ENCODE results near the gene FHOD1. TPM values are rescaled to one million over a fixed set of nuclear protein-coding genes. Genes with fewer than 3 reads are reported as not detected.
A peak's percentile ranks its signal among the peaks of the same experiment; 100 is the strongest.

Gene FHOD1
- total RNA-seq, 6 experiments from 2014 or later, result 46.3 to 55.9 (median 51.1) TPM

DNA sequence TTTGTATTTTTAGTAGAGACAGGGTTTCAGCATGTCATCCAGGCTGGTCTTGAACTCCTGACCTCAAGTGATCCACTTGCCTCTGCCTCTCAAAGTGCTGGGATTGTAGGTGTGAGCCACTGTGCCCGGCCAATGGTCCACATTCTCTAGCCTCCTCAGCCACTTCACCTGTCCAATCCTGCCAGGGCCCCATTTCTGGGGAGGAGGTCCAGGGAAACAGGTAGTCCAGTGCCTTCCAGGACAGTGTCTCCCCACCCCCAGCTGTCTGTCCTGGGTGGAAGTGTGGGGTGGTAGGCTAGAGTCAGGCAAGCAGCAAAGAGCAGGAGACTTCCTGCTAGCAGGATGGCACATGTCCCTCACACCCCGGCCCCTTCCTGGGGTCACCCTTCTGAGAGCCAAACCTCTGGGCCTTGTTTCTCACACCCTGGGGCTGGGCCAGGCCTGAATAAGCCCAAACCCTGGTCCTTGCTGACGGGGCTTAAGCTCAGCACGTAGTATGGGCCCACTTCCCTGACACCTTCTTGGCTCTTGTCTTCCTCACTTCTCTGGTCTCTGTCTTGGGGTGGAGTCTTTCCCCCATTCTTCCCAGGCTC lies 5.0 kb downstream of the FHOD1 start:
- H3K4me1 Mint-ChIP-seq (ENCODE audit: low read depth), result peaks cover 56% of the 10 kb centered on the region
- peaks cover 6% of the 10 kb centered on the region for H3K27me3 Mint-ChIP-seq (ENCODE audit: insufficient read depth)
- peaks cover 15% of the 10 kb centered on the region for H3K36me3 Mint-ChIP-seq (ENCODE audit: low read depth)
- H3K9me3 Mint-ChIP-seq, result no peaks in the 10 kb centered on the region
- peak overlapping the region; percentile 99 for H3K27ac Mint-ChIP-seq
- TF ChIP-seq, protein P1, sequence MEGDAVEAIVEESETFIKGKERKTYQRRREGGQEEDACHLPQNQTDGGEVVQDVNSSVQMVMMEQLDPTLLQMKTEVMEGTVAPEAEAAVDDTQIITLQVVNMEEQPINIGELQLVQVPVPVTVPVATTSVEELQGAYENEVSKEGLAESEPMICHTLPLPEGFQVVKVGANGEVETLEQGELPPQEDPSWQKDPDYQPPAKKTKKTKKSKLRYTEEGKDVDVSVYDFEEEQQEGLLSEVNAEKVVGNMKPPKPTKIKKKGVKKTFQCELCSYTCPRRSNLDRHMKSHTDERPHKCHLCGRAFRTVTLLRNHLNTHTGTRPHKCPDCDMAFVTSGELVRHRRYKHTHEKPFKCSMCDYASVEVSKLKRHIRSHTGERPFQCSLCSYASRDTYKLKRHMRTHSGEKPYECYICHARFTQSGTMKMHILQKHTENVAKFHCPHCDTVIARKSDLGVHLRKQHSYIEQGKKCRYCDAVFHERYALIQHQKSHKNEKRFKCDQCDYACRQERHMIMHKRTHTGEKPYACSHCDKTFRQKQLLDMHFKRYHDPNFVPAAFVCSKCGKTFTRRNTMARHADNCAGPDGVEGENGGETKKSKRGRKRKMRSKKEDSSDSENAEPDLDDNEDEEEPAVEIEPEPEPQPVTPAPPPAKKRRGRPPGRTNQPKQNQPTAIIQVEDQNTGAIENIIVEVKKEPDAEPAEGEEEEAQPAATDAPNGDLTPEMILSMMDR (IDR thresholded peaks at IDR 0.05), result no peak
- peak overlapping the region; percentile 36 for H3K4me3 Mint-ChIP-seq
- no peak for DNase-seq

DNA sequence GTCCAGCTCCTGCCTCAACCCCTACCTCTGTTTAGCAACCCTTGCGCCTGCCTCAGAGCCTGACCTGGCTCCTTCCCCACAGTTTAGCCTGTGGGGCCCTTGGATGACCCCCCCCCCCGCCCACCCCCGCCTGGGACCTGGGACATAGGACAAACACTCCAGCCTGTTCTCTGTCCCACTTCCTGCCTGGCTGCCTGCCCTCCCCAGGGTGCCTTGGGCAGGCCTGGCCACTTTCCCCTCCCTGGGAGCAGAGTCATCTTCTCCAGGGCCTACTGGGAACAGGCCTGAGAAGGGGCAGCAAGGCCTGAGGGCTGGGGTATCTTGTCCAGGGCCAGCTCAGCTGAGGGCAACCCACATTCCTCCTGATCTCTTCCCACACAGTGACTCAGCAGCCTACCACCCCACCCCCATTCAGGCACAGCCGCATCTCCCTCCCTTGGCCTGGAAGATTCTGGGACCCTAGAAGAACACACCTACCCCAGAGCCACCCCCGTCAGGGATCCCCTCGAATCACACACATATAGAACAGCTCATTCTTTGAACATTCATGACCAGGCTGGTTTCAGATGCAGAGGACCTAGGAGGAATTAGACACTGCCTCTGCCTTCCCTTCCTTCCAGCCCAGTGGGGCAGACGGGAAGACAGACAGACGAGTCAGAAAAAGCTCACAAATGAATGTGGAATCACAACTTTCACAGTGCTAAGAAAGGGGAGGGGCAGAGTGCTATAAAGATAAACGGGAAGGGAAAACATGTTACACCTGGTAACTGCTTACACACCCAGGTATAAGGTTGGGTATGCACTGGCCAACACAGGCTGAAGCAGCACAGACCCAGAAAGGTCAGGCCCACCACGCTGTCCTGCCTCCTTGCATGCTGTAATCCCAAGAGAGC lies 6.0 kb downstream of the FHOD1 start:
- peaks cover 56% of the 10 kb centered on the region for H3K4me1 Mint-ChIP-seq (ENCODE audit: low read depth)
- TF ChIP-seq, protein P1 (IDR thresholded peaks at IDR 0.05), result no peak
- H3K27ac Mint-ChIP-seq, result peak overlapping the region; percentile 99
- H3K4me3 Mint-ChIP-seq, result peak overlapping the region; percentile 58
- DNase-seq, result peak; percentile 93
- peaks cover 23% of the 10 kb centered on the region for H3K36me3 Mint-ChIP-seq (ENCODE audit: low read depth)
- no peaks in the 10 kb centered on the region for H3K9me3 Mint-ChIP-seq
- H3K27me3 Mint-ChIP-seq (ENCODE audit: insufficient read depth), result peaks cover 6% of the 10 kb centered on the region

DNA sequence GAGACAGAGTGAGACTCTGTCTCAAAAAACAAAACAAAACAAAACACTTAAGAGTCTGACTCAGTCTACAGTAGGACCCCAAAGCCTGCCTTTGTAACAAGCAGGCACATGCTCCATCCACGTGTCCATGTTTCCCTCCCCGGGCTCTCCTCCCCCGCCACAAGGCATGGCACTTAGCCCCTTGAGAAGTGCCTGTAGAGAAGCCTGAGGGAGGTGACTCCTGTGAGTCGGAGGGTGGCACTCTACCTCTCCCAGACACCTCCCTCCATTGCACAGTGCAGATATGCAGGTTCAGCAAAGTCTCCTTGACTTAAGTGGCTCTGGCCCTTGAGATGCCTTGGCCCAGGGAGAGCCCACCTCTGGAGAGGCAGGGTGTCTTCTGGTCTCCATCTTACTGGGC lies 6.8 kb downstream of the FHOD1 start:
- Mint-ChIP-seq H3K27me3 (ENCODE audit: insufficient read depth) (peaks cover 6% of the 10 kb centered on the region), H3K27ac (peak overlapping the region; percentile 99), H3K4me3 (peak overlapping the region; percentile 56), H3K4me1 (ENCODE audit: low read depth) (peaks cover 56% of the 10 kb centered on the region), H3K36me3 (ENCODE audit: low read depth) (peaks cover 27% of the 10 kb centered on the region), H3K9me3 (no peaks in the 10 kb centered on the region)
- peak; percentile 37 for DNase-seq
- TF ChIP-seq, protein P1 (IDR thresholded peaks at IDR 0.05), result no peak

DNA sequence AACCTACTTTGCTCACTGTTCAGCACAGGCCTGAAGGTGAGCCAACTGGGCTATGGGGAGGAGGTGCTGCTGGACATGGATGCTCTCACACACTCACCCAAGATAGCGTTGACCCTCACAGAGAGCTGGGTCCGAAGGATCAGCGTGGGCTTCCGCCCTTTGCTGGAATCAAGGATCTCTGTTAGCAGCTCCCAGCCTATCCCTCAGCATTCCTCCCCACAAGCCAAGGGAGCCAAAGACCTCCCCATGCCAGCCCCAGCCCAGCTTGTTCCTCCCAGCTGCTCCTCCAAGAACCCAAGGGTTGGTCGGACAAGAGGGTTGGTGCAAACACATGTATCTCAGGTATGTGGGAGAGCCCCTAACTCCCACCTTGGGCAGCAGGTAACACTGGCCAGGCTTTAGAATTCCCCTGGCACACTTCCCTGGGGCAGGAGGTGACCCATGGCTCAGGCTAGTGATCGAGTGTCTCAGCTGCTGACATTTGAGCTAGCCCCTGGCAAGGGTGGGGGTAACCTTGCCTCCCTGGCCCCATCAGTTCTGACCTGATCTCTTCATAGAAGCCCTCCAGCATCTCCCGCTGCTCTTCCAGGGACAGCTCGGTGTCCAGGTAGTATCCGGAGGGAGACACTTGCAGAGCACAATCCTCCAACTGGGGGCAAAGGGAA lies 8.3 kb downstream of the FHOD1 start:
- Mint-ChIP-seq H3K27ac (peak overlapping the region; percentile 45; the same call in 1 of the 2 replicates), H3K4me1 (ENCODE audit: low read depth) (peaks cover 41% of the 10 kb centered on the region), H3K27me3 (ENCODE audit: insufficient read depth) (peaks cover 5% of the 10 kb centered on the region), H3K36me3 (ENCODE audit: low read depth) (peaks cover 33% of the 10 kb centered on the region), H3K4me3 (no peak overlapping the region), H3K9me3 (no peaks in the 10 kb centered on the region)
- TF ChIP-seq, protein P1 (IDR thresholded peaks at IDR 0.05), result no peak
- DNase-seq, result no peak

DNA sequence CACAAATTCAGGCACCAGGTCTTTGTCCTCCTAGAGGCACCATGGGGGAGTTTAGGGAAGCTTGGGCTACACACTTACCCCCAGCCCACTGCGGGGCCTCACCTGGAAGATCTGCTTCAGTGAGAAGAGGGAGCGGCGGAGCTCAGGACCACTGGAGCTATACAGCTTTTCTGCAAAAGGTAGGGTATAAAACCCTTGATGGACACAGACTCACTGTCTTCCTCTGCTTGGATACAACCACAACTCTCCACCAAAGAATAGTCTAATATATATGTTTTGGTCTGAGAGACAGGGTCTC lies 9.1 kb downstream of the FHOD1 start:
- no peak overlapping the region for H3K4me3 Mint-ChIP-seq
- TF ChIP-seq, protein P1 (IDR thresholded peaks at IDR 0.05), result no peak
- DNase-seq, result no peak
- peak overlapping the region; percentile 9; the same call in 1 of the 2 replicates for H3K27ac Mint-ChIP-seq
- H3K9me3 Mint-ChIP-seq, result no peaks in the 10 kb centered on the region
- H3K4me1 Mint-ChIP-seq (ENCODE audit: low read depth), result peaks cover 34% of the 10 kb centered on the region
- peaks cover 5% of the 10 kb centered on the region for H3K27me3 Mint-ChIP-seq (ENCODE audit: insufficient read depth)
- H3K36me3 Mint-ChIP-seq (ENCODE audit: low read depth), result peaks cover 37% of the 10 kb centered on the region
